Measurements from ENCODE around the gene FUBP3. TPM values are rescaled to one million over a fixed set of nuclear protein-coding genes. Genes with fewer than 3 reads are reported as not detected.

The FUBP3 gene
- total RNA-seq, 1 donor from 2014 or later, result 87.2 TPM

DNA sequence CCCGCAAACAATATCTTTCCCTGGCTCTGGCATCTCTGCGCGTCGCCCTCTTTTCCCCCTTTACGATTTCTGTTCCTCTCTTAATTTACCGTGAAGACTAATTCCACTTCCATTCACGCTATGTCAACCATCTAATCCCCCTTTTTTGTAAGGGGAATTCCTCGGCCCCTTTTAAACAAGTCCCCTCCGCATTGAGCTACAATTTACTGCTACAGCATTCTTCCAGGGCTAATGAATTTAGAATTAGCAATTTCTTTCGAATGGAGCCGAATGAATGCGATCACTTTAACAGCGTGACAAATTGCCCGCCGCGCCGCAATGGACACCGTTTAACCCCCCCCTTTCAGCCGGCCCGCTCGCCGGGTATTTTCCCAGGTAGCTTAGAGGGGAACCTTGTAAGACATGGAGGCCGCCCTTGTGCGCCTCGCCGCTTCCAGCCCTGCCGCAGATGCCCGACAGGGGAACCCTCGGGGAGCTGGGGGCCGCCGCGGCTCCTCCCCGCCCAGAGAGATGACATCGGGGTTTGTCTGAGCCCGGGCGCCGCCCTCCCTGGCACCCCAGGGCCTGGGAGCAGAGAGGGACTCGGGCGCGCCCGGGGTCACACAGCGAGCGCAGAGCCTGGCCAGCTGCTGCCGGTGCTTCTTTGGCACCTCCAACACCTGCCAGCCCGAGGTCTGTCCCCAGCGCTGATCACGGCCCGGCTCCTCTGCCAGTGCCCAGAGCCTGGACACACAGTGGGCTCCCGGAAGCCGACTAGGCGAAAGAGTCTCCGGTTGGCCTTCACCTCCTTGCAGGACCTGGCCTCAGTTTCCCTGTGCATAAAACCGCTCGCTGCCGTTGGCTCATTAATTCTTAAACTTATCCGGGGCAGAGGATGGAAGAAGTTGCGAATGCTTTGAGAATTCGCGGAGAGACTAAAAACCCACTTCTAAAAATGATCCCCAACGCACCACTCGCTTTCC is 86.3 kb downstream of the FUBP3 start:
- H3K27ac ChIP-seq, result no peak overlapping the region
- Mint-ChIP-seq H3K27me3 (ENCODE audit: insufficient read depth, low read depth) (peaks cover 76% of the 10 kb centered on the region), H3K4me3 (peak overlapping the region; percentile 78)

DNA sequence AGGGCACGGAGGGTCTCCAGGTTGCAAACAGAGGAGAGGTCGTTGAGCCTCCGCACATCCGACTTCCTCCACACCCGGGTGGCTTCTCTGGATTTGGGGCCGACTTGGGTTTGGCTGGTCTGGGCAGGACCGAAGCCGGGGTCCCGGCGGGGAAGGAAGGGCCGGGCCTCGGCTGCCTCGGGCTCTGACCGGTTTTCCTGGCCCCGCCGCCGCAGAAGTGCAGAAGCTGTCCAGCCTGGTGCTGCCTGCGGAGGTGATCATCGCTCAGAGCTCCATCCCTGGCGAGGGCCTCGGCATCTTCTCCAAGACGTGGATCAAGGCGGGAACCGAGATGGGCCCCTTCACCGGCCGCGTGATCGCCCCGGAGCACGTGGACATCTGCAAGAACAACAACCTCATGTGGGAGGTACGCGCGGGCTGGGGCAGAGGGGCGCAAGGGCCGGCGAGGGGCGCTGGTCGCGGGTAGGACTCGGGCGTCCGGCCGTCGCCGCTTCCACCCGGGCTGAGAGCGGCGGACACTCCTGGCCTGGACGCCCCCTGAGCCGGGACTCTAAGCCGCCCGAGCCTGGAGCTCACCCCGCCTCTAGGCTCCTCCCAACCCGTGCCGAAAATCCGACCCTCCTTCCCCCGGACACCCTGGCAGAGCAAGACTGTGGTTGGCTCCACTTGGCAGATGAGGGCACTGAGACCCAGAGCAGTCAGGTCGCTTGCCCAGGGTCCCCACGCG is 87.2 kb downstream of the FUBP3 start:
- H3K4me3 ChIP-seq, result peak overlapping the region; percentile 40
- no peaks in the 10 kb centered on the region for H3K36me3 ChIP-seq
- TF ChIP-seq EZH2 (IDR thresholded peaks at IDR 0.05) (peak; percentile 61), EZH2phosphoT487 (IDR thresholded peaks at IDR 0.05) (no peak)
- TF ChIP-seq, protein P1, sequence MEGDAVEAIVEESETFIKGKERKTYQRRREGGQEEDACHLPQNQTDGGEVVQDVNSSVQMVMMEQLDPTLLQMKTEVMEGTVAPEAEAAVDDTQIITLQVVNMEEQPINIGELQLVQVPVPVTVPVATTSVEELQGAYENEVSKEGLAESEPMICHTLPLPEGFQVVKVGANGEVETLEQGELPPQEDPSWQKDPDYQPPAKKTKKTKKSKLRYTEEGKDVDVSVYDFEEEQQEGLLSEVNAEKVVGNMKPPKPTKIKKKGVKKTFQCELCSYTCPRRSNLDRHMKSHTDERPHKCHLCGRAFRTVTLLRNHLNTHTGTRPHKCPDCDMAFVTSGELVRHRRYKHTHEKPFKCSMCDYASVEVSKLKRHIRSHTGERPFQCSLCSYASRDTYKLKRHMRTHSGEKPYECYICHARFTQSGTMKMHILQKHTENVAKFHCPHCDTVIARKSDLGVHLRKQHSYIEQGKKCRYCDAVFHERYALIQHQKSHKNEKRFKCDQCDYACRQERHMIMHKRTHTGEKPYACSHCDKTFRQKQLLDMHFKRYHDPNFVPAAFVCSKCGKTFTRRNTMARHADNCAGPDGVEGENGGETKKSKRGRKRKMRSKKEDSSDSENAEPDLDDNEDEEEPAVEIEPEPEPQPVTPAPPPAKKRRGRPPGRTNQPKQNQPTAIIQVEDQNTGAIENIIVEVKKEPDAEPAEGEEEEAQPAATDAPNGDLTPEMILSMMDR (IDR thresholded peaks at IDR 0.05), result no peak
- Mint-ChIP-seq H3K27me3 (ENCODE audit: insufficient read depth, low read depth) (peaks cover 76% of the 10 kb centered on the region), H3K4me1 (peaks cover 31% of the 10 kb centered on the region), H3K4me3 (peak overlapping the region; percentile 70), H3K27ac (no peak overlapping the region), H3K9me3 (peaks cover 4% of the 10 kb centered on the region), H3K36me3 (peaks cover 3% of the 10 kb centered on the region)
- peak; percentile 57 for DNase-seq (ENCODE audit: low spot score)
- H3K27me3 ChIP-seq, result peaks cover 99% of the 10 kb centered on the region
- H3K9me3 ChIP-seq (ENCODE audit: low read depth), result no peaks in the 10 kb centered on the region
- H3K9ac ChIP-seq, result no peak overlapping the region
- peaks cover 49% of the 10 kb centered on the region for H3K4me1 ChIP-seq
- peaks cover 34% of the 10 kb centered on the region for H3F3A ChIP-seq (ENCODE audit: low read depth)
- no peaks in the 10 kb centered on the region for H3K79me2 ChIP-seq (ENCODE audit: low read depth)
- peak overlapping the region; percentile 80 for H3K4me2 ChIP-seq
- H3K27ac ChIP-seq, result no peak overlapping the region
- H2AFZ ChIP-seq (replicated peaks), result peak overlapping the region; percentile 77
- peaks cover 56% of the 10 kb centered on the region for H4K20me1 ChIP-seq (ENCODE audit: low read depth)

More for the DNA sequence above, 86.3 kb downstream of the FUBP3 start:
- DNase-seq (ENCODE audit: low spot score), result peak; percentile 92
- H3K9me3 ChIP-seq (ENCODE audit: low read depth), result no peaks in the 10 kb centered on the region
- Mint-ChIP-seq H3K27ac (no peak overlapping the region), H3K9me3 (peaks cover 4% of the 10 kb centered on the region), H3K36me3 (peaks cover 3% of the 10 kb centered on the region), H3K4me1 (peaks cover 31% of the 10 kb centered on the region)
- H2AFZ ChIP-seq (replicated peaks), result peak overlapping the region; percentile 77
- peak overlapping the region; percentile 80 for H3K4me2 ChIP-seq
- H3K36me3 ChIP-seq, result no peaks in the 10 kb centered on the region
- peaks cover 57% of the 10 kb centered on the region for H3K4me1 ChIP-seq
- H3K4me3 ChIP-seq, result peak overlapping the region; percentile 40
- H3F3A ChIP-seq (ENCODE audit: low read depth), result peaks cover 43% of the 10 kb centered on the region
- H4K20me1 ChIP-seq (ENCODE audit: low read depth), result peaks cover 60% of the 10 kb centered on the region
- no peak overlapping the region for H3K9ac ChIP-seq
- peaks cover 100% of the 10 kb centered on the region for H3K27me3 ChIP-seq
- no peaks in the 10 kb centered on the region for H3K79me2 ChIP-seq (ENCODE audit: low read depth)
- TF ChIP-seq, protein P1 (IDR thresholded peaks at IDR 0.05), result peak; percentile 21
- peak; percentile 87 for TF ChIP-seq EZH2 (IDR thresholded peaks at IDR 0.05)
- TF ChIP-seq EZH2phosphoT487 (IDR thresholded peaks at IDR 0.05), result peak; percentile 85

DNA sequence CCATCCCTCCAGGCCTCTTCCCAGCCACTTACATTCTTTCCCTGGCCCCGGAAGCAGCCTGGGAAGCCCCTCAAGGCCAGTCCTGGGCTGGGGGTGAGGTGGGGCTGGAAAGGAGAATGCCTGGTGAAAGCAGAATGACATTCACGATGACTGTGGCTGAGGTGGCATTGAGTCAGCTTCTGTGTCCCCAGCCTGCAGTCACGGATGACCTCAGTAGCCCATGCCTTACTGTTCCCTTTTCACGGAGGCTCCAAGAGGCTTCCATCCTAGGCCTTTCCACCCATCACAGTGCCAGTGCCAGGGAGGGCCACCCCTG is 87.7 kb downstream of the FUBP3 start:
- H4K20me1 ChIP-seq (ENCODE audit: low read depth), result peaks cover 51% of the 10 kb centered on the region
- no peak overlapping the region for H3K27ac ChIP-seq
- H3F3A ChIP-seq (ENCODE audit: low read depth), result peaks cover 29% of the 10 kb centered on the region
- no peaks in the 10 kb centered on the region for H3K36me3 ChIP-seq
- peaks cover 71% of the 10 kb centered on the region for H3K27me3 Mint-ChIP-seq (ENCODE audit: insufficient read depth, low read depth)
- H2AFZ ChIP-seq (replicated peaks), result no peak overlapping the region
- H3K27me3 ChIP-seq, result peaks cover 99% of the 10 kb centered on the region
- peaks cover 26% of the 10 kb centered on the region for H3K4me1 Mint-ChIP-seq
- TF ChIP-seq EZH2 (IDR thresholded peaks at IDR 0.05), result no peak
- TF ChIP-seq, protein P1 (IDR thresholded peaks at IDR 0.05), result no peak
- no peak for TF ChIP-seq EZH2phosphoT487 (IDR thresholded peaks at IDR 0.05)
- no peak overlapping the region for H3K27ac Mint-ChIP-seq
- H3K4me1 ChIP-seq, result peaks cover 44% of the 10 kb centered on the region
- H3K9me3 ChIP-seq (ENCODE audit: low read depth), result no peaks in the 10 kb centered on the region
- peaks cover 4% of the 10 kb centered on the region for H3K9me3 Mint-ChIP-seq
- H3K4me2 ChIP-seq, result peak overlapping the region; percentile 80
- H3K4me3 ChIP-seq, result no peak overlapping the region
- DNase-seq (ENCODE audit: low spot score), result no peak
- H3K4me3 Mint-ChIP-seq, result no peak overlapping the region
- H3K36me3 Mint-ChIP-seq, result peaks cover 3% of the 10 kb centered on the region
- H3K9ac ChIP-seq, result no peak overlapping the region
- no peaks in the 10 kb centered on the region for H3K79me2 ChIP-seq (ENCODE audit: low read depth)

Measured in neural progenitor cell (in vitro differentiated cells).